ENCODE results near the gene BCAP31.

DNA sequence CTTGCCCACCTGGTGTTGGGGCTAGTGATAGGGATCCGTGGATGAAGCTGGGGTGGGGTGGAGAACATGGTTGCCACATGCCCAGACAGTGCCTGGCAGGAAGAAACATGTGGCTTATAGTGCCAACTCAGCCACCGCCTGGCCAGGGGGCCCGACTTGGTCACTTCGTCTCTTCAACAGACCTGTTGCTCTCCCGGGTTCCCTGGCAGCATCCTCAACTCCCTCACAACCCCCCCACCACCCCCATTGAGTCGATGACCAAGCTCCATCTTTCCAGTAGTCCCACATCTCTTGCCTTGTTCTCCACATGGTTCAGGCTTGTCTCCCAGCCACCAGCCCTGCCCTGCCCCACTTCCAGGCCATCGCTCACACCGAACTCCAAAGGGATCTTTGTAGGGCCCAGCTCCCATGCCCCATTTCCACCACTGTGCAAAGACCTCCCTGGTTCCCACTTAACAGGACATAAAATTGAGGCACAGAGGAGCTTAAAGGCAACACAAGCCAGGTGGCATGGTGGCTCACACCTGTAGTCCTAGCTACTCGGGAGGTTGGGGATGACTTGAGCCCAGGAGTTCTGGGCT, 58.4 kb downstream of the BCAP31 start:
- TF ChIP-seq, protein P1, sequence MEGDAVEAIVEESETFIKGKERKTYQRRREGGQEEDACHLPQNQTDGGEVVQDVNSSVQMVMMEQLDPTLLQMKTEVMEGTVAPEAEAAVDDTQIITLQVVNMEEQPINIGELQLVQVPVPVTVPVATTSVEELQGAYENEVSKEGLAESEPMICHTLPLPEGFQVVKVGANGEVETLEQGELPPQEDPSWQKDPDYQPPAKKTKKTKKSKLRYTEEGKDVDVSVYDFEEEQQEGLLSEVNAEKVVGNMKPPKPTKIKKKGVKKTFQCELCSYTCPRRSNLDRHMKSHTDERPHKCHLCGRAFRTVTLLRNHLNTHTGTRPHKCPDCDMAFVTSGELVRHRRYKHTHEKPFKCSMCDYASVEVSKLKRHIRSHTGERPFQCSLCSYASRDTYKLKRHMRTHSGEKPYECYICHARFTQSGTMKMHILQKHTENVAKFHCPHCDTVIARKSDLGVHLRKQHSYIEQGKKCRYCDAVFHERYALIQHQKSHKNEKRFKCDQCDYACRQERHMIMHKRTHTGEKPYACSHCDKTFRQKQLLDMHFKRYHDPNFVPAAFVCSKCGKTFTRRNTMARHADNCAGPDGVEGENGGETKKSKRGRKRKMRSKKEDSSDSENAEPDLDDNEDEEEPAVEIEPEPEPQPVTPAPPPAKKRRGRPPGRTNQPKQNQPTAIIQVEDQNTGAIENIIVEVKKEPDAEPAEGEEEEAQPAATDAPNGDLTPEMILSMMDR (IDR thresholded peaks at IDR 0.05; ENCODE audit: insufficient read depth, low read length), result no peak
- TF ChIP-seq POLR2AphosphoS5 (IDR thresholded peaks at IDR 0.05; ENCODE audit: low read depth), result no peak
- TF ChIP-seq, protein P2, sequence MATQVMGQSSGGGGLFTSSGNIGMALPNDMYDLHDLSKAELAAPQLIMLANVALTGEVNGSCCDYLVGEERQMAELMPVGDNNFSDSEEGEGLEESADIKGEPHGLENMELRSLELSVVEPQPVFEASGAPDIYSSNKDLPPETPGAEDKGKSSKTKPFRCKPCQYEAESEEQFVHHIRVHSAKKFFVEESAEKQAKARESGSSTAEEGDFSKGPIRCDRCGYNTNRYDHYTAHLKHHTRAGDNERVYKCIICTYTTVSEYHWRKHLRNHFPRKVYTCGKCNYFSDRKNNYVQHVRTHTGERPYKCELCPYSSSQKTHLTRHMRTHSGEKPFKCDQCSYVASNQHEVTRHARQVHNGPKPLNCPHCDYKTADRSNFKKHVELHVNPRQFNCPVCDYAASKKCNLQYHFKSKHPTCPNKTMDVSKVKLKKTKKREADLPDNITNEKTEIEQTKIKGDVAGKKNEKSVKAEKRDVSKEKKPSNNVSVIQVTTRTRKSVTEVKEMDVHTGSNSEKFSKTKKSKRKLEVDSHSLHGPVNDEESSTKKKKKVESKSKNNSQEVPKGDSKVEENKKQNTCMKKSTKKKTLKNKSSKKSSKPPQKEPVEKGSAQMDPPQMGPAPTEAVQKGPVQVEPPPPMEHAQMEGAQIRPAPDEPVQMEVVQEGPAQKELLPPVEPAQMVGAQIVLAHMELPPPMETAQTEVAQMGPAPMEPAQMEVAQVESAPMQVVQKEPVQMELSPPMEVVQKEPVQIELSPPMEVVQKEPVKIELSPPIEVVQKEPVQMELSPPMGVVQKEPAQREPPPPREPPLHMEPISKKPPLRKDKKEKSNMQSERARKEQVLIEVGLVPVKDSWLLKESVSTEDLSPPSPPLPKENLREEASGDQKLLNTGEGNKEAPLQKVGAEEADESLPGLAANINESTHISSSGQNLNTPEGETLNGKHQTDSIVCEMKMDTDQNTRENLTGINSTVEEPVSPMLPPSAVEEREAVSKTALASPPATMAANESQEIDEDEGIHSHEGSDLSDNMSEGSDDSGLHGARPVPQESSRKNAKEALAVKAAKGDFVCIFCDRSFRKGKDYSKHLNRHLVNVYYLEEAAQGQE (IDR thresholded peaks at IDR 0.05; ENCODE audit: insufficient replicate concordance, low read depth), result no peak

Data from HL-60 (cell line).